ENCODE data around the gene MAST4.

Gene MAST4

GRCh38 chr5:67058998-67059743 lies 463.0 kb downstream of the MAST4 start:
- no peak for FAIRE-seq

GRCh38 chr5:67059744-67060490 lies 463.7 kb downstream of the MAST4 start:
- no peak for FAIRE-seq

- no peak for FAIRE-seq
Observed at GRCh38 chr5:67061511-67061910, 465.3 kb downstream of the MAST4 start.

- FAIRE-seq: peak; percentile 21
Observed at GRCh38 chr5:67063055-67063454, 466.9 kb downstream of the MAST4 start.

- no peak for FAIRE-seq
Observed at GRCh38 chr5:67063791-67064190, 467.6 kb downstream of the MAST4 start.

GRCh38 chr5:67065237-67065636 lies 469.0 kb downstream of the MAST4 start:
- no peak for FAIRE-seq

DNA sequence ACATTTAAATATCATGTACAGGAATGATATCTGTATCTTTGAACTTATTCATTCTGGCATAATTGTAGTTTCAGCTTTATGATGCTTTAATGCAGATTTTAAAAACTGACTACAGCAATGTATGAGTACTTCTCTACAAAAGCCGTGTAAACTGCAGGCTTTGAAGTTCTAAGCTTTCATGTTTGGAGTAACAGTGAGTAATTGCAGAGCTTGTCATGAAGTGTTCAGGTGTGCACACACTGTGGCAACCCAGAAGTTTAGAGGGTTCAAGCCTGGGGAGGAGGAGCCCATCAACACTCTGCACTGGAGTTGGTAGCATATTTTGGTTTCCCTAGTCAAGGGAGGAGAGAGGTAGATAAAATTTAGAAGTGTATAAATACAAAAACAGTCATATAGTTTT lies 469.5 kb downstream of the MAST4 start:
- FAIRE-seq: no peak

DNA sequence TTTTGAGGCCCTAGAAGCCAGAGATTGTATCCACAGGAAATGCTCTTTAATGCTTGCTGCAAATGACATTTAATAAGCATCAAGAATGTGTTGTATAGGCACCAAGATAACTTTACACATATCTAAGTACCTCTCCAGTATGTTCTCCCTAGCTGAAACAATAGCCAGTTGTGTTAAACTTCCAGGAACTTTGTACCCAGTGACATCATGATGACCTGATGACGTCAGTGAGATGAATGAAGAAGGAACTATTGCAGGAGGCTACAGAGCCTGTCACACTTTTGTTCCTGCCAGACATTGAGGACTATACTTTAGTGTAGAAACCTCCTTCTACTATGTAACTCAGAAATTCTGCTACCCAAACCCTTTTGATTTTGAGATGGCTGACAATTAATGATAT lies 470.6 kb downstream of the MAST4 start:
- FAIRE-seq: peak; percentile 5

DNA sequence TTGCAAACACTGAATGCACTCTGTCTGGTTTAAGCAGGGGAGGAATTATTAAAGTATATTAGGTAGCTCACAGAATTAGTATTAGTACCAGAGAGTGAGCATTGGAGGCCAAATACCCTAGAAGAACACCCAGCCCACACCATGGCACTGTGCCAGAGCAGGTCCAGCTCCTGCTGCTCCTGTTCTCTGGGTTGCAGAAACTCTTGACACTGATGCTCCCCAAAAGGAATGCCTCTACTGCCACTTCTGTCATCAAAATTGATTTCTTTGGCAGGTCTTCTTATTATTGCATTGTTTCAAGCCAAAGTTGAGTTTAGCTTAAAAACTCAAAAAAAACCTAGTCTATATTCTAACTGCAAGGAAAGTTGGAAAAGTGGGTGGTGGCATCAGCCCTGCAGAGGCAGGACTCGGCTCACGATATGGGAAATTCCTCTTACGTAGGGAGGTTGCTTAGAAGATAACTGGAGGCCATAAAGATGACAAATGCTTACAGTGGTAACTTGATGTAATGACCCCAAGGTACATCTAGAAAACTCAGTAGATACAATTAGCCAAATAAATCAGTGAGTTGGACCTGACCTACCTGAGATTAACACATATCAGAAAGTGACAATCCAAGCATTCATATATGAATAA lies 477.0 kb downstream of the MAST4 start:
- no peak for FAIRE-seq

- no peak for FAIRE-seq
Observed at GRCh38 chr5:67077296-67077695, 481.1 kb downstream of the MAST4 start.

DNA sequence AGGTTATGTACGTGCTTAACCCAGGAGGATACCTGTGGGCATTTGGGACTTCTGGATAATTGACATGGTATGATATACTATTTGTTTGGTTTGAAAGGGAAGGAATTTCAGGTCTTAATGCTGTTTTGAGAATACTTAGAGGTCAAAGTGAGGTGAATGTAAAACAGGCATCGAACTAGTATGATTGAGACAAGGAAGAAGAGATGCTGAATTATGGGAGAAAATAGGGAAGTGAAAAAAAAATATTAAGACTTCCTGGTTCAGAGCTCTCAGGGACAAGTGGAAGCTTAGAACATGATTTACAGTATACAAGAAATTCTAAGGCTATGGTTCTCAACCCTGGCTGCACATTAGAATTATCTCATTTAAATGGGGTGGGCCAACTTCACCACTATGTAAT lies 485.1 kb downstream of the MAST4 start:
- FAIRE-seq: no peak

DNA sequence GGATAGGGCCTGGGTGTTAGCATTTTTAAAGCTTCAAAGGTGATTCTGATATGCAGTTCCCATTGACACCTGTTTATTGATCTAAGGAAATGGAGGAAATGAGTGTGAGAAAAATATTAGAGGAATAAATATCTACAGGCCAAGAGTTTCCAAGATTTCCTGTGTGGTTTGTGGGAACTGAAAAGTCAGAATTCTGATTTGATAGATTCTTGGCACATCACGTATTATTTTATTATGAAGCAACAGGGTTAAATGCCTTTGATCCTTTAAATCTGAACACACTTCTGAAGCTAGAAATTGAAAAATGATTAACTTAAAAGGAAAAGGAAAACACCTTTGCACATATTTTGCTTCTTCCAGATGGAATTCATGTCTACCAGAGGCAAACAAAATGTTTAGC lies 486.7 kb downstream of the MAST4 start:
- peak; percentile 24 for FAIRE-seq

GRCh38 chr5:67085616-67086015 lies 489.4 kb downstream of the MAST4 start:
- peak; percentile 99 for FAIRE-seq

- FAIRE-seq: no peak
Observed at GRCh38 chr5:67089200-67089725, 493.1 kb downstream of the MAST4 start.

DNA sequence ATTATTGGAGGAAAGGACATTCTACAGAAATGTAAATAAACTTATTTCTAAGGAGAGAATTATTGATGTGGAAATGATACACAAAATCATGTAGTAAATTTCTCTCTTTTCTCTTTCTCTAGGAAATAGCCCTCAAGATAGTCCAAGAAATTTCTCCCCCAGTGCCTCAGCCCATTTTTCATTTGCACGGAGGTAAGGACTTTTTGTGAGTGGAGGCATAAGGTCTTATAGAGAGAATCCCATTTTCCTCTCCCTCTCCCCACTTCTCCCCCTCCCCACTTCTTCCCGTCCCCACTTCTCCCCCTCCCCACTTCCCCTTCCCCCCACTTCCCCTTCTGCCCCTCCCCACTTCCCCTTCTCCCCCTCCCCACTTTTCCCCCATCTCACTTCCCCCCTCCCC lies 493.8 kb downstream of the MAST4 start:
- FAIRE-seq: no peak

DNA sequence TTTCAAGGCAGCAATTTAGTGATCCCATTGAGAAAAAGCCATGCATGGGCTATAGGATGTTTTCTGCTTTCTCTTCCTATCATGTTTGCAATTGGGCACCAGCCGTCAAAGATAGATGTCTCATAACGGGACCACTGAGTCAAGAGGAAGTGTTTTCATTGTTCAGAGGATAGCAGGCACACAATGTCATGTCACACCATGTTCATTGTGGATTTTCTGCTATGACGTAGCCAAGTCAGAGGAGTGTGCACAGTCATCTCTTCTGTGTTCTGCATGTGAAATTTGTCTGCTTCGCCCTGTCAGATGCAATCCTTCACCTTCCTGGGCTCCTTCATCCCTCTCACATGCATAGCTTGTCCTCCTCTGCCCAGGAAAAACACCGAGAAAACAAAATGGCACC lies 494.4 kb downstream of the MAST4 start:
- no peak for FAIRE-seq

DNA sequence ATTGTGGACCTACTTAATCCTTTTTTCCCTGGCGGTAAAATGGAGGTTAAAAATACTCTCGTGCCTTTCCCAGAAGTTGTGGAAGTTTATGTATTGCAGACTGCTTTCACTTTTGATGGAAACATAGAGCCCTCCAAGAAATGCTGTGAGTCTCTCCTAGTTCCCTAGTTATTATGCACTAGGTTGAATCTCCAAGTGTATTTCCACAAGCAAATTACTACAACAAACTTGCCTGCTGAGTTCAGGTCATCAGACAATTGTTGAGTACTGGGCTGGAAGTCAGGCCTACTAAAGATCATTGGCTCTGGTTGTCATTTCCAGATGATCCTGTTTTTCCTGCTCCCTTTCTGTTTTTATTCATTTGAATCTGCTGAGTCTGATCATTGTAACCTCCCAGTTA lies 496.3 kb downstream of the MAST4 start:
- no peak for FAIRE-seq

- FAIRE-seq: no peak
Observed at GRCh38 chr5:67093279-67093678, 497.1 kb downstream of the MAST4 start.

- FAIRE-seq: no peak
Observed at GRCh38 chr5:67094476-67095300, 498.5 kb downstream of the MAST4 start.

DNA sequence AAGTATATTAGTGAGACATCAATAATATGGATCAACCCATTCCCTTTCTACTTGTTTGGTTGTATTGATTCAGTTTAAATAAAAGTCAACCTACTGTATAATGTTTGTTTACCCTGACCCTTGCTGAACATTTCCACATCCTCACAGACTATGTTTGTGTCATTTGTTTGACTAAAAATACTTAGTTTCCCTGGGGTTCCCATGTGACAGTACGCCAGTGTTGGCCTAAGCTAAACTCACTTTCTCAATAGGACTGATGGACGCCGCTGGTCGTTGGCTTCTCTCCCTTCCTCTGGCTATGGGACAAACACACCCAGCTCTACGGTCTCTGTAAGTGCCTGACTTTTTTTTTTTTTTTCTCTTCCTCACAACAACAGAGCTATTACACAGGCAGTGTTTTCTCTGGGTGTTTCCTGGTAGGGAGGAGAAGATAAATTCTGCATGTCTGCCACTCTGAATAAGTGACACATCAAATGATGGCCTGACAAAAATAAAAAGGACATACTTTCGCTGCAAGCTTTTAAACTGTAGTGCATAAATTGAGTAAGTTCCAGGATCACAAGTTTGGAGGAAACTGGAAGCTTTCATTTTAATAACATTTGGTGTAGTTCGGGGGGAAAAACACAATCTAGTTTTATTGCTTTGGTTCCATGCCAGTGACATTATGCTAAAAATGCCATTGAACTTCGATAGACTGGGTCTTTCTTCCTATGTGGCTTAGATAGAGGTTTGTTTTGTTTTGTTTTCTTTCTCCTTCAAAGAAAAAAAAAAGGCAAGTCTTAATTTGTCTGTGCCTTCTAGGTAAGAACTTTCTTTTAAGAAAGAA lies 499.4 kb downstream of the MAST4 start:
- peak; percentile 97 for FAIRE-seq

GRCh38 chr5:67098656-67099055 lies 502.5 kb downstream of the MAST4 start:
- FAIRE-seq: no peak

- FAIRE-seq: no peak
Observed at GRCh38 chr5:67100301-67100700, 504.1 kb downstream of the MAST4 start.

Measured in islet of Langerhans (tissue), 1 donor.